Prostate gland (tissue), 2 donors: ENCODE data around the gene MCCD1. TPM values are rescaled to one million over a fixed set of nuclear protein-coding genes. Genes with fewer than 3 reads are reported as not detected.

ENCODE experiments used
- DNase-seq: peaks from one replicate; pipeline ENCODE4 v3.0.0-alpha.2; 2019; ENCODE audit warnings: low spot score
- H3K27ac ChIP-seq, 2 donors: fragments of 200-600 bp; sonication (generic); 2 replicates each; pipeline ENCODE4 v1.5.1; 2017 to 2019
- H3K27me3 ChIP-seq: fragments of 200-600 bp; sonication (generic); replicated peaks from 2 replicates; pipeline ENCODE4 v1.5.1; 2019; ENCODE audit not compliant: insufficient read depth
- H3K36me3 ChIP-seq, 2 donors: fragments of 200-600 bp; sonication (generic); 1 replicate in 1 of 2; 2 replicates in 1 of 2; pipeline versions ENCODE4 v1.5.1 to v1.8.1; 2017 to 2019
- H3K4me1 ChIP-seq: fragments of 200-600 bp; sonication (generic); replicated peaks from 2 replicates; pipeline ENCODE4 v1.5.1; 2019
- H3K4me3 ChIP-seq, 2 donors: fragments of 200-600 bp; sonication (generic); 2 replicates each; pipeline ENCODE4 v1.5.1; 2017 to 2019
- H3K9me3 ChIP-seq: fragments of 200-600 bp; sonication (generic); 2 replicates; pipeline ENCODE4 v1.5.1; 2017
- CTCF ChIP-seq, 4 experiments: fragments of 200-600 bp in 2 of 4; fragments of 450-650 bp in 2 of 4; sonication (generic) in 2 of 4; IDR thresholded peaks; 1 replicate in 3 of 4; 2 replicates in 1 of 4; pipeline ENCODE4 v1.5.1; 2016 to 2019; ENCODE audit warnings: antibody characterized with exemption in 4 of 4, mild to moderate bottlenecking in 2 of 4, moderate library complexity in 2 of 4
- POLR2A ChIP-seq: fragments of 450-650 bp; IDR thresholded peaks from one replicate; pipeline ENCODE4 v1.6.1; 2016; ENCODE audit warnings: antibody characterized with exemption, mild to moderate bottlenecking
- POLR2AphosphoS5 ChIP-seq: sonication (generic); formaldehyde crosslinking; IDR thresholded peaks from one replicate; pipeline ENCODE4 v1.6.1; 2017; ENCODE audit warnings: antibody characterized with exemption
- WGBS: methylation state at CpG from one replicate; pipeline ENCODE4 v1.1.5; 2018; 5-methylcytosine and 5-hydroxymethylcytosine counted together
- intact Hi-C: fragments of 100-400 bp; cut with DNase I; formaldehyde crosslinking; loops from one replicate; pipeline ENCODE4 v1.14.2; 2022
- total RNA-seq, 2 donors: library from RNA; depleted of rRNA; stranded (reverse); fragments of >200 nt; gene quantifications; one replicate each; pipeline ENCODE4 v1.1.0, GENCODE V29; 2016

The MCCD1 gene
- total RNA-seq, 2 donors from 2014 or later: not detected

DNA sequence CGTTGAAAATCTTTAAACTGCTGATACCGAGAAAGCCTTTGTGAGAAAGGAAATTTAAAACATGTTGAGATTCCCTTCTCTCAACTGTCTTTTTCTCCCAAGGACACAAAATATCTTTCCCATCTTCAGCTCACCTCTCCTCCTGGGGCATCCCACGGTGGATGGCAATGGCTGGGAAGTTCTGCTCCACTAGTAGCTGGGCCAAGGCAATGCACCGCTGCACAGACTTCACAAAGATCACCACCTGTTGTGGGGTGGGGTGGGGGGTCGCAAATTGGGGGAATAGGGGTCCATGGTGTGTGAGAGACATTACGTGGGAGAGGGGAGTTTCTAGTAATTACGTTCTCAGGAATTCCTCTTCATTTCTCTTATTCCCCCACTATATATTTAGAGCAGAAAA lies 2.4 kb downstream of the MCCD1 start:
- Histone ChIP-seq H3K4me1 (no peaks in the 10 kb centered on the region), H3K27ac (no peak overlapping the region), H3K36me3 (peaks cover 15 to 27% of the 10 kb centered on the region in 2 donors), H3K27me3 (no peaks in the 10 kb centered on the region), H3K9me3 (no peaks in the 10 kb centered on the region), H3K4me3 (no peak overlapping the region)
- WGBS: 88% methylated on average over 7 of the region's 7 CpGs
- no peak for DNase-seq
- intact Hi-C loops: no loop called here
- TF ChIP-seq CTCF (IDR thresholded peaks at IDR 0.05) (no peak), POLR2A (no peak), POLR2AphosphoS5 (no peak)

DNA sequence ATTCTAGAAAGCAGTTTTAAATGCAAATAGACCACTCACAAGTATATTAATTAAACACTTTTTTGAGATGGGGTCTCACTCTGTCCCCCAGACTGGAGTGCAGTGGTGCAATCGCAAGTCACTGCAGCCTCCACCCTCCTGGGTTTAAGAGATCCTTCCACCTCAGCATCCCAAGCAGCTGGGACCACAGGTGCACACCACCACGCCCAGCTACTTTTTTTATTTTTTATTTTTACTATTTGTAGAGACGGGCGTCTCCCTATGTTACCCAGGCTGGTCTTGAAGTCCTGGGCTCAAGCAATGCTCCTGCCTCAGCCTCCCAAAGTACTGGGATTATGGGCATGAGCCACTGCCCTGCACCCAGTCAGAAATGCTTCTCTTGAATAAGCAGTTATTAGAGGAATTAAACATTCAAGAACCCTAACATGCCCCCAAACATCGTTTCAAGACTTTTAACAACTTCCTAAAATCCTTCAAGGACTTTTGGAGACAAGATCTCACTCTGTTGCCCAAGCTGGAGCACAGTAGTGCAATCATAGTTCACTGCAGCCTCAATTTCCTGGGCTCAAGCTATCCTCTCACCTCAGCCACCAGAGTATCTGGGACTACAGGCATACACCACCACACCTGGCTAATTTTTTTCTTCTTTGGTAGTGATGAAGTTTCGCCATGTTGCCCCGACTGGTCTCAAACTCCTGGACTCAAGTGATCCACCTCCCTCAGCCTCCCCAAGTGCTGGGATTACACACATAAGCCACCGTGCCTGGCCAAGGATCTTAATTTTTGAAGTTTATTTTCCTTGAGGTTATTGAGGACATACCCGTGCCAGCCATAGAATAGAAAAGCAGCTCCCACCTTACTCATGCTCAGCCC lies 3.2 kb downstream of the MCCD1 start:
- peaks cover 15 to 34% of the 10 kb centered on the region in 2 donors for H3K36me3 ChIP-seq
- TF ChIP-seq POLR2AphosphoS5 (no peak), CTCF (IDR thresholded peaks at IDR 0.05) (no peak), POLR2A (no peak)
- H3K27me3 ChIP-seq: no peaks in the 10 kb centered on the region
- WGBS: 65% methylated on average over 9 of the region's 9 CpGs
- H3K9me3 ChIP-seq: no peaks in the 10 kb centered on the region
- H3K4me3 ChIP-seq: no peak overlapping the region
- H3K27ac ChIP-seq: no peak overlapping the region
- intact Hi-C loops: no loop called here
- no peak for DNase-seq
- no peaks in the 10 kb centered on the region for H3K4me1 ChIP-seq

- H3K36me3 ChIP-seq: peaks cover 15 to 40% of the 10 kb centered on the region in 2 donors
- 60% methylated on average over 9 of the region's 9 CpGs for WGBS
- no peak overlapping the region for H3K4me3 ChIP-seq
- TF ChIP-seq POLR2A (no peak), POLR2AphosphoS5 (no peak), CTCF (IDR thresholded peaks at IDR 0.05) (no peak)
- no peaks in the 10 kb centered on the region for H3K4me1 ChIP-seq
- no peak overlapping the region for H3K27ac ChIP-seq
- no peaks in the 10 kb centered on the region for H3K9me3 ChIP-seq
- no peak for DNase-seq
- intact Hi-C loops: no loop called here
- no peaks in the 10 kb centered on the region for H3K27me3 ChIP-seq
Measured at GRCh38 chr6:31532644-31533454, 4.1 kb downstream of the MCCD1 start.

DNA sequence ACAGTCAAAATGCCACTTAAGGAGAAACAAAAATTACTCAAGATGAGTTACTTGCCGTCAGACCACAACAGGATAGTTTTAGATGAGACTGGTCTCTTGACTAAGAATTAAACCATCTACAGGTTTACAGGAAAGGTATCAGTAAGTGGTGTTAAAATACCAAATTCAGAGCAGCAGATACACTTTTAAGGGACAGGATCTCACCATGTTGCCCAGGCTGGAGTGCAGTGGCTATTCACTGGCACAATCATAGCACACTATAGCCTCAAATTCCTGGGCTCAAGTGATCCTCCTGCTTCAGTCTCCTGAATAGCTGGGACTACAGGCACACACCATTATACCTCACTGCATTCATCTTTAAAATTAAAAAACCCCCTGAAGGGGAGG lies 4.7 kb downstream of the MCCD1 start:
- intact Hi-C loops: no loop called here
- WGBS: 84% methylated on average over 1 of the region's 1 CpG
- H3K36me3 ChIP-seq: peaks cover 15 to 41% of the 10 kb centered on the region in 2 donors

More for the DNA sequence above, 4.7 kb downstream of the MCCD1 start:
- Histone ChIP-seq H3K4me3 (no peak overlapping the region), H3K27ac (no peak overlapping the region), H3K9me3 (no peaks in the 10 kb centered on the region), H3K4me1 (peaks cover under 1% of the 10 kb centered on the region), H3K27me3 (no peaks in the 10 kb centered on the region)
- TF ChIP-seq POLR2A (no peak), POLR2AphosphoS5 (no peak), CTCF (IDR thresholded peaks at IDR 0.05) (no peak)
- DNase-seq: no peak
